RPMI8226 (cell line): ENCODE data around the gene STN1.
A peak's percentile ranks its signal among the peaks of the same experiment; 100 is the strongest.

Experiments used
- DNase-seq: peaks from one replicate; pipeline ENCODE4 v3.0.0-alpha.2; 2015

The STN1 gene

DNA sequence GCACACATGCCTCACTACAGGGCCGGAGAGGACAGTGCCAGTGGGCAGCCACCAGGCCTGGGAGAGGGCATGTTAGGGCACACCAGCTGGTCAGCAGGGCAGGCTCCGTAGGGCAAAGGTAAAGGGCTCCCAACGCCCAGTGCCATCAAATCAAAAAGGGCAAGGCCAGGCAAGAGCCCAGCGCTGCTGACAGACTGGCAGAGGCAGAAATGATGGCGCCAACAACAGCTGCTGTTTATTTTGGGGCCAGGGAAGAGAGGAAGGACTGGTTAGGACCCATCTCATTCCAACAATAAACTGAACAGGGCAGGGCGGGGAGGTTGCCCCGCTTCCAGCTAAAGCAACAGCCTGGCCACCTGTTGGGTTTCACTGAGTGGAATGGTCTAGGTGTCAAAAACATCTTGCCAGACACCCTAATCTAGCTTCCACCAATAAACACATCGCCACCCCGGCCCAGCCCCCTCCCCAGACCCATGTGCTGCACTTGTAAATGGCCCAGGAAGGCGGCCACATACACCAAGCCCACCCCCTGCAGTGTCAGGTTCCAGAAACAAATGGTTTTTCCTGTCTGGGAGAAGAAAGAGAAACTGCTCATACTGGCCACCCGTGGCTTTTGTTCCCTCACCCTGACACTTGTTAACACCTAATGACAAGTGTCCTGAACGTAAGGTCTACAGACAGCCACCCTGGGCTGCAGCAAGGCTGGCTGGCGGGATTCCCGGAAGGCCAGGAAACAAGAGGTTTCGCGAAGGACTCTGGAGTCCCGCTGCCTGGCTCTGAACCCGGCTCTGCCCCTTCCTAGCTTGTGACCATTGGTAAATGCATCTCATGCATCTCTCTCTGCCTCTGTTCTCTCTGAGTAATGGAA, 77.9 kb downstream of the STN1 start:
- DNase-seq, result no peak

DNA sequence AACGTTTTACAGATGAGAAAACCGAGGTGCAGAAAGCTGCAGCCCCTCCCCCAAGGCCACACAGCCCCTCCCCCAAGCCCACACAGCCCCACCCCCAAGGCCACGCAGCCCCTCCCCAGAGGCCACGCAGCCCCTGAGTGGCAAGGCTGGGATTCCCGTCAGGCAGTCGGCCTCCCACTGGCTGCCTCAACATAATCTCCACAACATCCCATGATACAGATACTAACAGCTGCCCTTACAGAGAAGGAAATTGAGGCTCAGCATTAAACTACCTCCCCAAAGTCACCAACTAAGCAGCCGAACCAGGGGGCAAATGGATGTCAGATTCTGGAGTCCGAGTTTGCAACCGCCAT, 78.5 kb downstream of the STN1 start:
- no peak for DNase-seq

DNA sequence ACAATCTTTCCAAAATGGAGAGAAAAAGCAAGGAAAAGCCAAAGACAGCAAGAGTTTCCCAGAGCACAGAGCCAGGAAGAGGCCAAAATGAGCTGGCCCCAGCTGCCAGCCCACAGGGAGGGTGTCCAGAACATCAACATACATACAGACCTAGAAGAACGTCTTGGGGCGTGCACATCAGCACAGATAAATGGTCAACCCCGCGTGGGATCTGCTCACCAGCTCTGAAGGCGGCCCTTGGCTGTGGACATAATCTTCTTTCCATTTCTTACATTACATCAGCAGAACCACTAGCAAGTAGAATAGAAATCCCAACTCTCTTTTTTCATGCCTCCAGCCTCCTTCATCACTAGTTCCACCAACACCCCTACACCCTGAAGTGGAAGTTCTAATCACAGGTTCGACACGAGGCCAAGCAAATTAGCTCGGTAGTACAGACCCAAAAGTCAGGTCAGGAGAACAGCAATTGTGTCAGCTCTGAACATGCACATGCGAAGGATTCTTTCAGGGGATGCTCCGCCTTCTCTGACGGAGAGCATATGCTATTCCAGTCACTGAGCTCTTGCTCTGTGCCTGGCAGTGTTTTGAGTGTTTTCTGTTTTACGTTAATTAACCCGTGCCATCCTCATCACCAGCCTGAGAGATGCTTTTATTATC, 79.0 kb downstream of the STN1 start:
- DNase-seq, result no peak

GRCh38 chr10:103838070-103838395, 80.0 kb downstream of the STN1 start:
- no peak for DNase-seq

- no peak for DNase-seq
Measured at GRCh38 chr10:103837370-103838069, 80.5 kb downstream of the STN1 start.

- DNase-seq, result no peak
Measured at GRCh38 chr10:103836861-103837260, 81.1 kb downstream of the STN1 start.

GRCh38 chr10:103836273-103836672, 81.7 kb downstream of the STN1 start:
- no peak for DNase-seq

DNA sequence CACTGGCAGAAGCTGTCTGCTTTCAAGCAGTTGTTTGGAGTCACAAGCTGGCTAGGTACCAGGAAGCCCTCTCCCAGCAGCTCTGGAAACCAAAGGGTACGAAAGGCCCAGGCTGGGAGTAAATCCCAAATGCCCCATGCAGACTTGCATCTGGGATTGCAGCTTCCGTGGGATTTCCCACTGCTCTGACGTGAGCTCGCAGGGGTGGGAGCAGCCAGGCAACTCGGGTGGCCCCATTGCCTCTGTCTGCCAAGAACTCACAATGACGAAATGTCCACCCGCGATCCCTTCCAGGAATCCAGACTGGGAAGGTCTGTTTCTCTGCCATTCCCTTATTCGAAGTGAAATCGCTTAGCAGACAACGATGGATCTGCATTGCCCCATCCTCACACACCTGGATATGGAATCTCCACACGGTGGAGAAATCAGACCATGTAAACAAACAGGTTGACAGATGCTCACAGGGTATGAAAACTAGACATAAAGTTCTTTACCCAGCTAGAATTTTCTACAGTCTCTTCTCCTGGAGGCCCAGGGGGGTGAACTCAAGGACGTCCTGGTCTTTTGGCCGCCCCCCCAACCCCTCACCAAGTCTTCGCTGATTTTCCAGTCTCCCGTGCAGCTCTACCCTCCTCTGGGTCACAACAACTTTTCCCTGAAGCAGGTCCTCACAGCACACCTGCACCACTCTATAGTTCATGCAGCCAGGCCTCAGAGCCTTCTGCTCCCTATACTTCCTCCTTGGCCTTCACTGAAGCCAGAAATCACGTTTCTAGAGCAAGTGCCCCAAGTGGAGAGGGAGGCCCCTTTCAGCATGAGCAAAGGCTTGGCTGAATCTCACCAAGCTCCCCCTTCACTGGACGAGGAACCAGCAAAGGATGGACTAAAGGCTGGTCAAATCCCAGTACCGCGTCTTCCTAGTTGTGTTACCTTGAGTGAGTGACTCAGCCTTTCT, 82.6 kb downstream of the STN1 start:
- DNase-seq, result peak; percentile 21

GRCh38 chr10:103834436-103835095, 83.4 kb downstream of the STN1 start:
- no peak for DNase-seq

DNA sequence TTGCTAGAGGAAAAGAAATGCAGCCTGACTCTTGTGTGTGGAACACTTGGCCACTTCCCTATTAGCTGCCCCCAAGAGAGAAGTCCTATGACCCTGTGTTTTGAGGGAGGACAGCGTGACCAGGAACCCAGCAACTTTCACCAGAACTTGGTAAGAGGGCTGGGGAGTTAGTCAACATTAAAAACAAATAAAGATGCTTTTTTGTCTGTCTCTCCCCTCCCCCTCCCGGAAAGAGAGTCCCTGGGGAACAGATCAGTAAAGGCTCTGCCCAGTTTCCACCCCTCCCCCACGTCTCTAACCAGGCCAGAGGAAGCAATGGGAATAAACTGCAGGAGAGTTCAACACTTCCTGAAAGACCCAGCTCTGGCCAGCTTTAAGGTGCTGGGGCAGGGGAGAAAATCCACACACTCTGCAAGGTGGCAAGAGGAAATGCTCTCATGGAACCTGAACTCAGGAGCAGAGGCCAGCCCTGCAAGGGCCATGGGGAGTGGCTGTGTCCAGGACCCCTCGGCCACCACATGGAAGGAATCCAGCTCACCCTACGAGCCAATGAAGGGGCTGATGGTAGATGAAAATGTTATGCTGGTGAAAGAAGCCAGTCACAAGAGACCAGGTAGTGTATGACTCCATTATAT, 84.1 kb downstream of the STN1 start:
- no peak for DNase-seq

- no peak for DNase-seq
Measured at GRCh38 chr10:103832806-103833205, 85.2 kb downstream of the STN1 start.
